GM12865 (cell line): ENCODE data around the gene SLC41A3.

Experiments
- DNase-seq: peaks from one replicate; pipeline ENCODE4 v3.0.0; 2010; ENCODE audit warnings: low read depth
- H3K4me3 ChIP-seq: 2 replicates; pipeline ENCODE4 v1.5.1; 2011; ENCODE audit warnings: mild to moderate bottlenecking, low read depth, low read length, control low read depth
- TF ChIP-seq, protein P1 (sequence below): IDR thresholded peaks from 2 replicates; pipeline ENCODE4 v1.5.1; 2011; ENCODE audit warnings: low read length, control low read depth, low read depth, inconsistent platforms; ENCODE audit not compliant: insufficient read depth; ENCODE audit errors: missing control alignments

SLC41A3 gene

DNA sequence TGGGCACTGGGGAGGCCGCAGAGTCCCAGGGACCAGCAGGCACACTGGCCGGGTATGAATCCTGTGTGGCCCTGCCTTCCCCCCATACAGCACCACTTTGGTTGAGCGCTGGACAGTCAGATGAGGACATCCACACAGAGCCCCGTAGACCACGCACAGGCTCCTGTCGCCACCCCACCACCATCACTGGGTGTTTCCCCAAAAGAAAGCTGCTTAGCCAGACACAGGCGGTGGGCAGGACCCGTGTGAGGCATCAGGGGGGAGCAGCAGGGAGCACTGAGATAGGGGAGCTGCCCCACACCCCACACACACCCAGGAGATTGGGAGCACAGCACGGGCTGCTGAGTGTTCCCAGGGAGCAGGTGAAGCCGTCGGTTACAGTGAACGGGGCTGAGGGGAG lies 42.4 kb upstream of the SLC41A3 start:
- DNase-seq, result no peak
- TF ChIP-seq, protein P1, sequence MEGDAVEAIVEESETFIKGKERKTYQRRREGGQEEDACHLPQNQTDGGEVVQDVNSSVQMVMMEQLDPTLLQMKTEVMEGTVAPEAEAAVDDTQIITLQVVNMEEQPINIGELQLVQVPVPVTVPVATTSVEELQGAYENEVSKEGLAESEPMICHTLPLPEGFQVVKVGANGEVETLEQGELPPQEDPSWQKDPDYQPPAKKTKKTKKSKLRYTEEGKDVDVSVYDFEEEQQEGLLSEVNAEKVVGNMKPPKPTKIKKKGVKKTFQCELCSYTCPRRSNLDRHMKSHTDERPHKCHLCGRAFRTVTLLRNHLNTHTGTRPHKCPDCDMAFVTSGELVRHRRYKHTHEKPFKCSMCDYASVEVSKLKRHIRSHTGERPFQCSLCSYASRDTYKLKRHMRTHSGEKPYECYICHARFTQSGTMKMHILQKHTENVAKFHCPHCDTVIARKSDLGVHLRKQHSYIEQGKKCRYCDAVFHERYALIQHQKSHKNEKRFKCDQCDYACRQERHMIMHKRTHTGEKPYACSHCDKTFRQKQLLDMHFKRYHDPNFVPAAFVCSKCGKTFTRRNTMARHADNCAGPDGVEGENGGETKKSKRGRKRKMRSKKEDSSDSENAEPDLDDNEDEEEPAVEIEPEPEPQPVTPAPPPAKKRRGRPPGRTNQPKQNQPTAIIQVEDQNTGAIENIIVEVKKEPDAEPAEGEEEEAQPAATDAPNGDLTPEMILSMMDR, result no peak
- no peak overlapping the region for H3K4me3 ChIP-seq

DNA sequence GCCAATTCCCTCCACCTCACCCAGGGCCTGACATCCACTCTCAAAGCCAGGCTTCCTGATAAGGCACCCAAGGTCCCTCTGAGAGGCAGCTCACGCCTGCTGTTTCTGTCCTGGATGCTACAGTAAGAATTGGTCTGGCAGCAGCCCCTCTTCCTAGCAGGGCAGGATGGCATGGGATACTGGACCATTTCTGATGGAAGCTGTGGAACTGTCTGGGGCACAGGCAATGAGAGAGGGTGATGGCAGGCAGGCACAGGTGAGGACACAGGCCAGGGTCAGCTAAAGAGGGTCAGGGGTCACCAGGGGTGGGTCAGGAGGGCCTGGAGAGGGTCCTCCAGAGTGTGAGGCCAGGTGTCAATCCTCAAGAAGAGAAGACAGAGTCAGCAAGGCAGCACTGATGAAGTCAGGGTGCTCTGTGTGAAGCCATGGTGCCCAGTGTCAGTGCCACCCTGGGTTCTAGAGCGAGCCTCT lies 41.9 kb upstream of the SLC41A3 start:
- no peak for DNase-seq
- H3K4me3 ChIP-seq, result no peak overlapping the region
- TF ChIP-seq, protein P1, result no peak

DNA sequence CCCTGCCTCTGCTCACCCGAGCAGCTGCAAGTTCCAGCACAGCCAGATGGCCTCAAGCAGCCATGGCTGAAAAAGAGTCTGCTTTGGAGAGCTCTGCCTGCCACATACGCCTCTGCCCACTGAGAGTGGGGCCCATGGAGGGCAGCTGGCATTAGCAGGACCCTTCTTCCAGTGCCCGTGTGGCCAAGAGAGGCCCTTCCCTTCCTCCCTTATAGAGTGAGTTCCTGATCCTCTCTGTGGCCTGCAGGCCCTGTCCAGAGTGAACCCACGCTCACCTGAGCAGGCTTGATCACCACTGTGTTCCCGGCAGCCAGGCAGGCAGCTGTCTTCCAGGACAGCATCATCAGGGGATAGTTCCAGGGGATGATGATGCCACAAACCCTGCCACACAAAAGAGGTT lies 41.4 kb upstream of the SLC41A3 start:
- TF ChIP-seq, protein P1, result no peak
- H3K4me3 ChIP-seq, result no peak overlapping the region
- no peak for DNase-seq

DNA sequence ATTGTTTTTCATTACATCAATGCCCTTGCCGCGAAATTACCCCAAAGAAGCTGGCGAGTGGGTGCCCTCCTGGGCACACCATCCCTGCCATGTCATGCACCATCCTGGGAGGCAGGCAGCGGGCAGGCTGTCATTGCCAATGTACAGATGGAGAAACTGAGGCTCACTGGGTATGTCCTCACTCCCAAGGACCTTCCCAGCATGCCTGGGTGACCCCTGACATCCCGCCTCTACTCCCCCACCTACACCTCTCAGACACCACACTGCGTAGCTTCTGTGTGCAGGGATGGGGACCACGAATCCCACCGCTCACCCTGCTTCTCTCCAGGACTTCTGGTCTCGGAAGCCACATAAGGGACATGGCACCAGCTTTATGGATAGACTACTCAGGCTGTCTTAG lies 41.0 kb upstream of the SLC41A3 start:
- no peak for DNase-seq
- TF ChIP-seq, protein P1, result no peak
- no peak overlapping the region for H3K4me3 ChIP-seq

DNA sequence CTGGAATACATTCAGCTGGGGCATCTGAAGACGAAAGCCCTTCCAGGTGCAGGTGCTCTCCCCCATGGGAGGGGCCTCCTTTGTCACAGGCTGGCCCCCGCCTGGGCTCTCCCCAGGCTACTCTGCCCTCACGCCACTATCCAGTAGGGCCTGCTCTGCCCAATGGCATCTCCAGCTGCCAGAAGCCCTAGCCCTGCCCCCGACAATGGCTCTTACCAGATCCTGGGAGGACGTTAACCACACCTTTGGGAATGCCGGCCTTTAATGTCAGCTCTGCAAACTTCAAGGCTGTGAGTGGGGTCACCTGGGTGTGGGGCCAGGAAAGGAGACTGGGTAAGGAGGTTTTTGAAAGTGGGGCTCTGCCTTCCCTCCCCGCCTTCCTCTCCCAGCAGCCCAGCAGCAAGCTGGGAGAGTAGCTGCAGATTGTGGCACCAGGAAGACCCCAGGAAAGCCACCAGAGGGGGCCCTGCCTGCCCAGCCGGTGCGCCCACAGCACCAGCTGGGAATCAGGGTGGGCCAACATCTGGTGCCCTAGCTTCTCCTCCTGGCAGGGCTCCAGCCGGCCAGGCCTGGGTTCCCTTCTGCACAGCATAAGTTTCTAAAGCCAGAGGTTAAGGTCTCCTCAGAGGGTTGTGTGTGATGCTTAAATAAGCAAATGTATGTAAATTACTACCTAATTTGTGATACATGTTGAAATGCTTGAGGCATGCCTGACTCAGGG lies 40.4 kb upstream of the SLC41A3 start:
- TF ChIP-seq, protein P1, result no peak
- H3K4me3 ChIP-seq, result no peak overlapping the region
- no peak for DNase-seq

DNA sequence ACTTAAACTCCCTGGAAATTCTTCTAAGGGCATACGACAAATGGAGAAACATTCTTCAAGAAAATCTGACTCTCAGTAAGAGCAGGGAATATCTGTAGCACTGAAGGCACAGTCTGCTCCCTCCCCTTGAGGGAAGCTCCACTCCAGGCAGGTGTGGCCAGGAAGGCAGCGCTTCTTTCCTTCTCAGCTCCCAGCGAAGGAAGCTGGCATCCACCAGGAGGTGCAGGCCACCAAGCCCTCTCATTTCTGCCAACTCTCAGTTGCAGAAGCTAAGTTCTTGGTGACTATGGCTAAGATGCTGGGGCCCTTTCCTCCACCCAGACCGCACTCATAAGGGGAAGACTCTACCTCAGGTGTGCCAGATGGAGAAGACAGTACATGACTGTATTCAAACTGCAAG lies 37.7 kb upstream of the SLC41A3 start:
- TF ChIP-seq, protein P1, result no peak
- DNase-seq, result no peak

DNA sequence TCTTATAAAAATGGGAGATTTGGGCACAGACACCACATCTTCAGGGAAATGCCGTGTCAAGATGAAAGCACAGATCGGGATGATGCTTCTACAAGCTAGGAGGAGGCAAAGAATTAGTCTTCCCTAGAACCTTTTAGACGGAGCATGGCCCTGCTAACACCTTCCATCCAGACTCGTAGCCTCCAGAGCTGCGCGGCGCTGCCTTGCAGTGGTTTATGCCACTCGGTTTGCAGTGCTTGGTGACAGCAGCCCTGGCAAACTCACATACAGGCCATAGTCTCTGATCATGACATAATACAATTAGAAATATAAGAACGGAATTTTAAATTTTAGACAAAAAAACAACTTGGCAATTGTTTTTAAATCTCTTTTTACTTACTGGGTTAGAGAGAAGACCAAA lies 37.1 kb upstream of the SLC41A3 start:
- TF ChIP-seq, protein P1, result no peak
- no peak overlapping the region for H3K4me3 ChIP-seq
- no peak for DNase-seq

More for the DNA sequence above, 37.7 kb upstream of the SLC41A3 start:
- no peak overlapping the region for H3K4me3 ChIP-seq
